ENCODE measurements around the gene CDH12. TPM values are rescaled to one million over a fixed set of nuclear protein-coding genes. Genes with fewer than 3 reads are reported as not detected.
"Not testable (repeated sequence)": the region's sequence is repeated elsewhere in the genome, so short reads cannot be mapped to it uniquely, and the experiment has no call there.

CDH12 gene
- total RNA-seq, 1 experiment from 2014 or later: not detected

DNA sequence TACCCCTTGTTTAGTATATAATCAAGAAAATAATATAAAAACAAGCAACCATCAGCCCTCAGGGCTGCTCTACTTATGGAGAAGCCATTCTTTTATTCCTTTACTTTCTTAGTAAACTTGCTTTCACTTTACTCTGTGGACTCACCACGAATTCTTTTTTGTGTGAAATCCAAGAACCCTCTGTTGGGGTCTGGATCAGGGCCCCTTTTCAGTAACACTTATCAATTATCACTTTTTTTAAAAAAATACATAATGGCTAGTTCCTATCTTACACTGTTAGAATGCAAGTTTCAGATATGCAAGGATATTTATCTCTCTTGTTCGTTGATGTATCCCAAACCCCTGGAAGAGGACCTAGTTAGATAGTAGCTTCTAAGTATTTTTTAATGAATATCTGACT, 687.2 kb downstream of the CDH12 start:
- in situ Hi-C loops (cut with HindIII; ENCODE audit: low pct_unique_long_range_greater_than_20kb, low sequenced_read_pairs); DNase-seq (ENCODE audit: low read depth): not testable (repeated sequence)

DNA sequence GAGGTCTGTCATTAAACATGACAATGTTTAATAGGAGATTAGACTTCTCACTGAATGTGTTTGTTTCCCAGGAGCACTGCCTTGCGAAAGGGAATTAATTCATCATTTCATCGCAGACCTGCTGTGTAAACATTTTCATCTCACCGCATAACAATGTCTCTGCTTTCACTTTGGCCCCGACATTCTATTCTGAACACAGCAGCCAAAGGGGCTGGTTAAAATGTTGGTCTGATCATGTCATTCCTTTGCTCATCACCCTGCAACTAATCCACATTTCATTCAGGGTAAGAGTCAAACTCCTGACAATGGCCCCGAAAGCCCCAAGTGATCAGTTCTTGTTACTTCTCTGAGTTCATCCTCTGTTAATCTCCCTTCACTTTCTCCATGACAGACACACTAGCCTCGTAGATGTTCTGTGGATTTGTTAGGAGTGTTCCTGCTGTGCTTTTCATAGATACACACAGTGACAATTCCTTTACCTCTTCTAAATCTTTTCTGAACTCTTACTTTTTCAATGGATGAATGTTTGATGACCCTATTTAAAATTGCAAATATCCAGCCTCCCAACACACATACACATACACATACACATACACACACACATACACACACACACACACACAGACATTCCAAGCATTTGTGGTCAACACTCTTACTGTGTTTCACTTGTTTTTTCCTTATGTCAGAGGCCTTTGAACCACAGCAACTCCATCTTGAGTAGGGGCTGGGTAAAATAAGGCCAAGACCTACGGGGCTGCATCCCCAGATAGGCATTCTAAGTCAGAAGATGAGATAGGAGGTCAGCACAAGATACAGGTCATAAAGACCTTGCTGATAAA, 688.0 kb downstream of the CDH12 start:
- DNase-seq (ENCODE audit: low read depth); in situ Hi-C loops (cut with HindIII; ENCODE audit: low pct_unique_long_range_greater_than_20kb, low sequenced_read_pairs): not testable (repeated sequence)

GRCh38 chr5:22156953-22157352, 696.2 kb downstream of the CDH12 start:
- DNase-seq (ENCODE audit: low read depth); in situ Hi-C loops (cut with HindIII; ENCODE audit: low pct_unique_long_range_greater_than_20kb, low sequenced_read_pairs): not testable (repeated sequence)

GRCh38 chr5:22154779-22155178, 698.4 kb downstream of the CDH12 start:
- DNase-seq (ENCODE audit: low read depth); in situ Hi-C loops (cut with HindIII; ENCODE audit: low pct_unique_long_range_greater_than_20kb, low sequenced_read_pairs): not testable (repeated sequence)

GRCh38 chr5:22151801-22152200, 701.3 kb downstream of the CDH12 start:
- in situ Hi-C loops (cut with HindIII; ENCODE audit: low pct_unique_long_range_greater_than_20kb, low sequenced_read_pairs); DNase-seq (ENCODE audit: low read depth): not testable (repeated sequence)

- DNase-seq (ENCODE audit: low read depth); in situ Hi-C loops (cut with HindIII; ENCODE audit: low pct_unique_long_range_greater_than_20kb, low sequenced_read_pairs): not testable (repeated sequence)
Observed at GRCh38 chr5:22140418-22140817, 712.7 kb downstream of the CDH12 start.

- in situ Hi-C loops (cut with HindIII; ENCODE audit: low pct_unique_long_range_greater_than_20kb, low sequenced_read_pairs); DNase-seq (ENCODE audit: low read depth): not testable (repeated sequence)
Observed at GRCh38 chr5:22139662-22140300, 713.4 kb downstream of the CDH12 start.

- in situ Hi-C loops (cut with HindIII; ENCODE audit: low pct_unique_long_range_greater_than_20kb, low sequenced_read_pairs): no loop called here
- DNase-seq (ENCODE audit: low read depth): no peak
Observed at GRCh38 chr5:22111320-22111719, 741.8 kb downstream of the CDH12 start.

DNA sequence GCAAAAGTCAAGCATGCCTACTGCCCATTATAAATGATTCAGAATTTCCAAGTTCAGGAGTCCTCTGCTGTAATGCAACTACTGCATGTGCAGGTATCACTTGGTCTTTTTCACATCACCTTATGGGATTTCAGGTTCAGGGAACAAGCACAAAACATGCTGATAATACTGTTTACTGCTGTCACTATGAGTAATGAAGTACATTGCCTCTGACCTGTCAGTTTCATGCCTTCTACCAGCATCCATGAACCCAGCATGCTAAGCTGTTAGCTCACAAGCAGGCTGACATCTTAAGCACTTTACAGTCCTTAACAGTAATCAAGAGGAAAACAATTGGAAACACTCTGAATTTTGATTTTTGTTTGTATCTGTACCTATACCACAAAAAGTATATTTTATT, 743.8 kb downstream of the CDH12 start:
- DNase-seq (ENCODE audit: low read depth): no peak
- in situ Hi-C loops (cut with HindIII; ENCODE audit: low pct_unique_long_range_greater_than_20kb, low sequenced_read_pairs): no loop called here

DNA sequence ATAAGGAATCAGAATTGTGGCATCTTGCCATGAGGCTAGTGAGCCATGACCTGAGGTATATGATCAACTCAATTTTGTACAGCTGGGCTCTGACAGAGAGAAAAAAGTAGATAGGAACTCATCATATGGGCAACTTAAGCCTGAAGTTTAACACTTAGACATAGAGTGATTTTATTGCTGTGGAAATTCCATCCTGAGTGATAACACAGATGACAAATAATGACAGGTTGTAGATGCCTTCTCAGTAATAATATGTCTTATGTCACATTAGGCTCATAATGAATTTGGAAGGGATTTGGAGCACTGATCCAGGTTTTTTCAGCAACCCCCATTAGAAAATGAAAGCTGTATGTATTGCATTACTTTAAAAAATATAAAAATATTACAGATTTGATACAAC, 744.6 kb downstream of the CDH12 start:
- DNase-seq (ENCODE audit: low read depth): no peak
- in situ Hi-C loops (cut with HindIII; ENCODE audit: low pct_unique_long_range_greater_than_20kb, low sequenced_read_pairs): no loop called here

DNA sequence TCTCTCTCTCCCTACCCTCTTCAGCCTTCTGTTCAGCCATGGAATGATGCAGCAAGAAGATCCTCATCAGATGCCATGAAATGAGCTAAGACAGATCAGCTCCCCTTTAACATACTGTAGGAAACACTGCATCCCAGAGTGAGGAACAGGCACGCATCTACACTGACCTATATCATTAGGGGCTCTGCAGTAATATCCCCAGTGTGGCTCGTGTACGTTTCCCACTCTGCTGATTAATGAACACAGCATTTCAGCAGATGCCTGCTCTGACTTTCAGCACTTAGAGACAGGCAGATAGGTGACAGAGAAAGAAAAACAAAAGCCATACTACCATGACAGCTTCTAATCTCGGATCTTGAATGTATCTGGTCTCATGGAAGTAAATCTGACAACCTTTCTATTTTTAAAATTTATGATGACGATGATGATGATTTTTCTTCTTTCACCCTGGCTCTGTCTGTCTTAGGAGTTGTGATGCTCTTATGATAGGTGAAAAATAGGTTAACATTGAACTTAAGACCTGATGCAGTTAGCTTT, 750.3 kb downstream of the CDH12 start:
- no peak for DNase-seq (ENCODE audit: low read depth)
- in situ Hi-C loops (cut with HindIII; ENCODE audit: low pct_unique_long_range_greater_than_20kb, low sequenced_read_pairs): no loop called here

DNA sequence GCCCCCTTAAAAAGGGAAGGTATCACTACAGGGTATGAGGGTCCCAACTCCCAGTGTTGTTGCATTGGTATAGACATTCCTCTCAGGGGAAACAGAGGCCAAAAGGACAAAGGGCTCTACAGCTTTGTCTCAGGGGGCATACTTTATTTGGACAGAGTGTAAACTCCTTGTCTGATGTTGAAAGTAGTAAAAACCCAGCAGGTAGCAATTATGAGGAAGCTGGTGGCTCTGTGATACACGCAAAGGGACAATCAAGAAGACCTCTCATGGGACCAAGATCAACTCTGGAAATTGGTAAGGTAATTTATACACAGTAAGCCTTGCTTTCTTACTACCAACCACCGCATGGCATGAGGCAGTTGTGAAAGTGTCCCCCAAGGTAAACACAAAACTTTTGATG, 764.6 kb downstream of the CDH12 start:
- in situ Hi-C loops (cut with HindIII; ENCODE audit: low pct_unique_long_range_greater_than_20kb, low sequenced_read_pairs): no loop called here
- DNase-seq (ENCODE audit: low read depth): no peak

GRCh38 chr5:22079566-22079965, 773.6 kb downstream of the CDH12 start:
- DNase-seq (ENCODE audit: low read depth): no peak
- in situ Hi-C loops (cut with HindIII; ENCODE audit: low pct_unique_long_range_greater_than_20kb, low sequenced_read_pairs): no loop called here

DNA sequence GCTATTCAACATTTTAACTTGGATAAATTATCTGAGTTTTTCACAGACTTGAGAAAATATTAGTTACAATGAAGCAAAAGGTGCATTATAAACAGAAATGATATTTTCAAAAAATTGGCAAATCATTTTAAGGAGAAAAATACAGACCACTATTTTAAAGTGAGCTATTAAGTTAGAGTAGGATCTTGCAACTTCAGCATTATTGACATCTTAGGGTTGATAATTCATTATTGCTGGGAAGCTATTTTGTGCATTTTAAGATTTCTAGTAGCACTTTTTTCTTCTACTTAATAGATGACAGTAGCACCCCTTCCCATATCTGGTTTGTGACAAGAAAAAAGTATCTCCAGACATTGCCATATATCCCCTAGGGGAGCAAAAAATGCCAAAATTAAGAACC, 774.1 kb downstream of the CDH12 start:
- no peak for DNase-seq (ENCODE audit: low read depth)
- in situ Hi-C loops (cut with HindIII; ENCODE audit: low pct_unique_long_range_greater_than_20kb, low sequenced_read_pairs): no loop called here

GRCh38 chr5:22076586-22076985, 776.6 kb downstream of the CDH12 start:
- DNase-seq (ENCODE audit: low read depth): no peak
- in situ Hi-C loops (cut with HindIII; ENCODE audit: low pct_unique_long_range_greater_than_20kb, low sequenced_read_pairs): no loop called here

GRCh38 chr5:22070186-22070728, 782.9 kb downstream of the CDH12 start:
- no peak for DNase-seq (ENCODE audit: low read depth)
- in situ Hi-C loops (cut with HindIII; ENCODE audit: low pct_unique_long_range_greater_than_20kb, low sequenced_read_pairs): no loop called here

DNA sequence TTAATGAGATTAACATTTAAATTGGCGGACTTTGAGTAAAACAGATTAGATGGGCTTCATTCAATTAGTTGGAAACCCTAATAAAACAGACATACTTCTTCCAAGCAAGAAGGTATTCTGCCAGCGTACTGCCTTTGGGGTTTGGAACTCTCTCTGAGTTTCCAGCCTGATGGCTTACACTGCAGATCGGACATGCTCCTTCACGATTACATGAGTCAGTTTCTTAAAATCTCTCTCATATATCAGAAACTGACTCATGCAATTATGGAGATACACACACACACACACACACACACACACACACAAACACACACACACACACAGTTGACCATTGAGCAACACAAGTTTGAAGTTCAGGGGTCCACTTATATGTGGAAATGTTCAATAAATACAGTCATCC, 789.4 kb downstream of the CDH12 start:
- no peak for DNase-seq (ENCODE audit: low read depth)
- in situ Hi-C loops (cut with HindIII; ENCODE audit: low pct_unique_long_range_greater_than_20kb, low sequenced_read_pairs): no loop called here

- in situ Hi-C loops (cut with HindIII; ENCODE audit: low pct_unique_long_range_greater_than_20kb, low sequenced_read_pairs): no loop called here
- no peak for DNase-seq (ENCODE audit: low read depth)
Observed at GRCh38 chr5:22058620-22059019, 794.5 kb downstream of the CDH12 start.

GRCh38 chr5:22057012-22057411, 796.1 kb downstream of the CDH12 start:
- in situ Hi-C loops (cut with HindIII; ENCODE audit: low pct_unique_long_range_greater_than_20kb, low sequenced_read_pairs): no loop called here
- DNase-seq (ENCODE audit: low read depth): no peak

Measured in Caki2 (cell line).